GOT3 (cell line): ENCODE data around the gene RNF157.

Experiments used
- DNase-seq: peaks from one replicate; lab custom pipeline; 2025; ENCODE audit warnings: mixed read lengths; lab: John Stamatoyannopoulos, UW

The RNF157 gene

GRCh38 chr17:76140661-76141211 lies 99.6 kb downstream of the RNF157 start:
- DNase-seq = no peak

- no peak for DNase-seq
Observed at GRCh38 chr17:76139801-76140660, 100.3 kb downstream of the RNF157 start.

GRCh38 chr17:76138896-76139752 lies 101.2 kb downstream of the RNF157 start:
- no peak for DNase-seq

GRCh38 chr17:76138234-76138895 lies 101.9 kb downstream of the RNF157 start:
- no peak for DNase-seq

GRCh38 chr17:76137351-76138233 lies 102.7 kb downstream of the RNF157 start:
- DNase-seq = no peak

GRCh38 chr17:76137001-76137350 lies 103.3 kb downstream of the RNF157 start:
- no peak for DNase-seq

- no peak for DNase-seq
Observed at GRCh38 chr17:76136276-76137000, 103.9 kb downstream of the RNF157 start.

GRCh38 chr17:76135810-76136188 lies 104.5 kb downstream of the RNF157 start:
- DNase-seq = no peak

GRCh38 chr17:76134911-76135809 lies 105.1 kb downstream of the RNF157 start:
- no peak for DNase-seq

GRCh38 chr17:76132574-76133338 lies 107.5 kb downstream of the RNF157 start:
- no peak for DNase-seq

GRCh38 chr17:76131692-76132573 lies 108.4 kb downstream of the RNF157 start:
- no peak for DNase-seq

- no peak for DNase-seq
Observed at GRCh38 chr17:76131051-76131691, 109.1 kb downstream of the RNF157 start.

GRCh38 chr17:76130473-76130872 lies 109.8 kb downstream of the RNF157 start:
- DNase-seq = no peak

- DNase-seq = no peak
Observed at GRCh38 chr17:76125922-76126321, 114.4 kb downstream of the RNF157 start.

GRCh38 chr17:76125391-76125675 lies 115.0 kb downstream of the RNF157 start:
- DNase-seq = no peak

GRCh38 chr17:76124582-76125390 lies 115.5 kb downstream of the RNF157 start:
- no peak for DNase-seq
